ENCODE measurements around the gene DDX23.

DNA sequence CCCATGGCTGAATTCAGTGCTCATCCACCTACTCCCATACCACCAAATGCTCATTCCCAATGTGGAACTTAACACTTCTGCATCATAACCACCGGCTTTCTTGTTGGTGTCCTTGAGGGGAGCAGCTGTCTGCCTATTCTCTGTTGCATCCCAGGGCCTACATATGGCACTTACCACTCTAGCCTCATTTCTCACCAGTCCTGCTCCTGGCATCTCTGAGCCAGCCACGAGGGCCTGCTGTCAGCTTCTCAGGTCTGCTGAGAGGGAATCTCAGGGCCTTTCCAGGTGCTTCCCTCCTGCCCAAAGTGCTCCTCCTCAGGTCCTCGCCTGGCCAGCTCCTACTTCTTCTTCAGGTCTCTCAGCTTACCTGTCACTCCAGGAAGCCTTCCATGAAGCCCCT, 37.7 kb upstream of the DDX23 start:
- TF ChIP-seq, protein P1, sequence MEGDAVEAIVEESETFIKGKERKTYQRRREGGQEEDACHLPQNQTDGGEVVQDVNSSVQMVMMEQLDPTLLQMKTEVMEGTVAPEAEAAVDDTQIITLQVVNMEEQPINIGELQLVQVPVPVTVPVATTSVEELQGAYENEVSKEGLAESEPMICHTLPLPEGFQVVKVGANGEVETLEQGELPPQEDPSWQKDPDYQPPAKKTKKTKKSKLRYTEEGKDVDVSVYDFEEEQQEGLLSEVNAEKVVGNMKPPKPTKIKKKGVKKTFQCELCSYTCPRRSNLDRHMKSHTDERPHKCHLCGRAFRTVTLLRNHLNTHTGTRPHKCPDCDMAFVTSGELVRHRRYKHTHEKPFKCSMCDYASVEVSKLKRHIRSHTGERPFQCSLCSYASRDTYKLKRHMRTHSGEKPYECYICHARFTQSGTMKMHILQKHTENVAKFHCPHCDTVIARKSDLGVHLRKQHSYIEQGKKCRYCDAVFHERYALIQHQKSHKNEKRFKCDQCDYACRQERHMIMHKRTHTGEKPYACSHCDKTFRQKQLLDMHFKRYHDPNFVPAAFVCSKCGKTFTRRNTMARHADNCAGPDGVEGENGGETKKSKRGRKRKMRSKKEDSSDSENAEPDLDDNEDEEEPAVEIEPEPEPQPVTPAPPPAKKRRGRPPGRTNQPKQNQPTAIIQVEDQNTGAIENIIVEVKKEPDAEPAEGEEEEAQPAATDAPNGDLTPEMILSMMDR (IDR thresholded peaks at IDR 0.05), result no peak
- no peak for TF ChIP-seq POLR2A (IDR thresholded peaks at IDR 0.05)
